SK-N-SH (cell line): ENCODE measurements around the gene MXI1. TPM values are rescaled to one million over a fixed set of nuclear protein-coding genes. Genes with fewer than 3 reads are reported as not detected.

Source experiments
- CTCF ChIA-PET: fragments of 300-600, 350-600 bp; formaldehyde crosslinking; extraction: SDS; loops from one replicate; lab custom pipeline; 2021; lab: Yijun Ruan, JAX
- POLR2A ChIA-PET: fragments of 350-600 bp; sonication (Branson Sonifier 250); formaldehyde crosslinking; extraction: SDS; loops from one replicate; lab custom pipeline; 2020; ENCODE audit warnings: antibody characterized with exemption, inconsistent platforms; lab: Yijun Ruan, JAX
- DNase-seq: peaks from one replicate; pipeline ENCODE4 v3.0.0; 2012
- H2AFZ ChIP-seq: fragments of 200-600 bp; sonication (generic); 2 replicates; pipeline ENCODE4 v1.8.1; 2016; ENCODE audit warnings: antibody characterized with exemption, mild to moderate bottlenecking, low read depth
- H3F3A ChIP-seq: fragments of 200-600 bp; sonication (generic); replicated peaks from 2 replicates; pipeline ENCODE3; 2016; ENCODE audit warnings: antibody characterized with exemption, mild to moderate bottlenecking; ENCODE audit not compliant: insufficient read depth
- H3K27ac ChIP-seq, 2 experiments: fragments of 200-500 bp in 1 of 2; fragments of 200-600 bp in 1 of 2; sonication (Bioruptor generic) in 1 of 2; sonication (generic), shearing (Covaris generic) in 1 of 2; 2 replicates each; pipeline versions ENCODE4 v1.5.1 to v1.6.1; 2014 to 2016; ENCODE audit warnings: low read depth in 2 of 2, inconsistent platforms in 1 of 2, low read length in 1 of 2, mild to moderate bottlenecking in 1 of 2, mixed read lengths in 1 of 2
- H3K27me3 ChIP-seq: fragments of 200-600 bp; sonication (generic), shearing (Covaris generic); 2 replicates; pipeline ENCODE4 v1.6.1; 2016; ENCODE audit warnings: mixed run types; ENCODE audit not compliant: insufficient read depth
- H3K36me3 ChIP-seq, 2 experiments: fragments of 200-500 bp in 1 of 2; fragments of 200-600 bp in 1 of 2; sonication (Bioruptor generic) in 1 of 2; sonication (generic) in 1 of 2; replicated peaks in 1 of 2; 2 replicates each; pipeline versions ENCODE3 to v1.5.1; 2014 to 2016; ENCODE audit warnings: low read length in 1 of 2, mild to moderate bottlenecking in 1 of 2; ENCODE audit not compliant: insufficient read depth in 2 of 2, control insufficient read depth in 1 of 2
- H3K4me1 ChIP-seq, 2 experiments: fragments of 200-500 bp in 1 of 2; fragments of 200-600 bp in 1 of 2; sonication (Bioruptor generic) in 1 of 2; sonication (generic), shearing (Covaris generic) in 1 of 2; 2 replicates each; pipeline versions ENCODE4 v1.5.1 to v1.6.1; 2014 to 2016; ENCODE audit warnings: low read depth in 1 of 2, low read length in 1 of 2, mixed run types in 1 of 2; ENCODE audit not compliant: insufficient read depth in 2 of 2, control insufficient read depth in 1 of 2
- H3K4me2 ChIP-seq: fragments of 200-600 bp; sonication (generic), shearing (Covaris generic); 2 replicates; pipeline ENCODE4 v1.6.1; 2017; ENCODE audit warnings: mixed run types
- H3K4me3 ChIP-seq, 2 experiments: fragments of 200-500 bp in 1 of 2; fragments of 200-600 bp in 1 of 2; sonication (Bioruptor generic) in 1 of 2; sonication (generic), shearing (Covaris generic) in 1 of 2; 2 replicates each; pipeline versions ENCODE4 v1.5.1 to v1.8.1; 2014 to 2016; ENCODE audit warnings: low read depth in 2 of 2, inconsistent platforms in 1 of 2, low read length in 1 of 2, mild to moderate bottlenecking in 1 of 2, mixed read lengths in 1 of 2, moderate library complexity in 1 of 2
- H3K79me2 ChIP-seq: fragments of 200-600 bp; sonication (generic); 2 replicates; pipeline ENCODE4 v1.8.1; 2017; ENCODE audit warnings: mild to moderate bottlenecking; ENCODE audit not compliant: insufficient read depth
- H3K9ac ChIP-seq: fragments of 200-600 bp; sonication (generic); 2 replicates; pipeline ENCODE4 v1.6.1; 2017; ENCODE audit warnings: mixed run types
- H3K9me2 ChIP-seq: fragments of 200-600 bp; sonication (generic); 2 replicates; pipeline ENCODE4 v1.6.1; 2017; ENCODE audit warnings: mixed run types
- H3K9me3 ChIP-seq: fragments of 200-600 bp; sonication (generic); 2 replicates; pipeline ENCODE4 v1.6.1; 2017; ENCODE audit warnings: mixed run types, mild to moderate bottlenecking, moderate library complexity
- H4K20me1 ChIP-seq: fragments of 200-600 bp; sonication (generic); 2 replicates; pipeline ENCODE4 v1.6.1; 2017; ENCODE audit warnings: mild to moderate bottlenecking, mixed run types; ENCODE audit not compliant: insufficient read depth
- ELF1 ChIP-seq: IDR thresholded peaks from 2 replicates; pipeline ENCODE4 v1.4.0; 2012
- EP300 ChIP-seq, 2 experiments: IDR thresholded peaks; 2 replicates each; pipeline versions ENCODE4 v1.4.0 to v1.6.1; 2012; ENCODE audit warnings: borderline replicate concordance in 1 of 2, low read depth in 1 of 2, low read length in 1 of 2
- FOXJ3 ChIP-seq: sonication (generic); formaldehyde crosslinking; IDR thresholded peaks from 2 replicates; pipeline ENCODE4 v1.5.1; 2020; ENCODE audit warnings: mild to moderate bottlenecking, missing genetic modification reagents
- GABPA ChIP-seq: IDR thresholded peaks from 2 replicates; pipeline ENCODE4 v1.4.0; 2012; ENCODE audit warnings: low read depth, mild to moderate bottlenecking
- IRF3 ChIP-seq: fragments of 150-350 bp; IDR thresholded peaks from 2 replicates; pipeline ENCODE4 v1.6.1; 2016; ENCODE audit warnings: mild to moderate bottlenecking, low read depth, low read length
- MAX ChIP-seq: IDR thresholded peaks from 2 replicates; pipeline ENCODE4 v1.4.0; 2012; ENCODE audit warnings: low read depth
- MXI1 ChIP-seq: IDR thresholded peaks from 2 replicates; pipeline ENCODE4 v1.6.1; 2012; ENCODE audit warnings: mild to moderate bottlenecking, low read depth, low read length, improper control_type of control experiment
- NRF1 ChIP-seq: IDR thresholded peaks from 2 replicates; pipeline ENCODE4 v1.6.1; 2012; ENCODE audit warnings: low read depth, mild to moderate bottlenecking, low read length
- POLR2AphosphoS5 ChIP-seq: IDR thresholded peaks from 2 replicates; pipeline ENCODE4 v1.6.1; 2012; ENCODE audit warnings: low read depth, low read length
- RAD21 ChIP-seq: IDR thresholded peaks from 2 replicates; pipeline ENCODE4 v1.6.1; 2012; ENCODE audit warnings: mild to moderate bottlenecking, low read length
- RCOR1 ChIP-seq: fragments of 150-350 bp; IDR thresholded peaks from 2 replicates; pipeline ENCODE4 v1.6.1; 2017; ENCODE audit warnings: antibody characterized with exemption, low read length
- RFX5 ChIP-seq: IDR thresholded peaks from 2 replicates; pipeline ENCODE4 v1.6.1; 2012; ENCODE audit warnings: mild to moderate bottlenecking, improper control_type of control experiment, low read length
- SIN3A ChIP-seq: IDR thresholded peaks from 2 replicates; pipeline ENCODE4 v1.6.1; 2012; ENCODE audit warnings: low read depth, mild to moderate bottlenecking, low read length, moderate library complexity, borderline replicate concordance
- TEAD4 ChIP-seq: IDR thresholded peaks from 2 replicates; pipeline ENCODE4 v1.4.0; 2012; ENCODE audit warnings: mild to moderate bottlenecking, borderline replicate concordance; ENCODE audit not compliant: insufficient read depth
- YY1 ChIP-seq: IDR thresholded peaks from 2 replicates; pipeline ENCODE4 v1.4.0; 2012; ENCODE audit warnings: low read depth, mild to moderate bottlenecking
- WGBS: methylation state at CpG from one replicate; pipeline ENCODE4 v1.1.6; 2017; ENCODE audit warnings: low lambda C conversion rate; 5-methylcytosine and 5-hydroxymethylcytosine counted together
- polyA plus RNA-seq, 3 experiments: library from polyadenylated mRNA; depleted of rRNA; stranded (reverse); fragments of >200 nt; gene quantifications; 2 replicates each; pipeline ENCODE4 v1.2.3, GENCODE V29; 2012
- TF ChIP-seq, protein P1 (sequence below): fragments of 200-600 bp; sonication (generic); IDR thresholded peaks from 2 replicates; pipeline ENCODE4 v1.6.1; 2017; ENCODE audit warnings: antibody characterized with exemption, mild to moderate bottlenecking, moderate library complexity
- TF ChIP-seq, protein P2 (sequence below): IDR thresholded peaks from 2 replicates; pipeline ENCODE4 v1.4.0; 2012; ENCODE audit warnings: low read depth, borderline replicate concordance
- TF ChIP-seq, protein P3 (sequence below): fragments of 150-350 bp; IDR thresholded peaks from 2 replicates; pipeline ENCODE4 v1.6.1; 2017; ENCODE audit warnings: antibody characterized with exemption, low read length, low read depth, borderline replicate concordance

MXI1 gene
- polyA plus RNA-seq, 1 of the 3 experiments (the other 2 are of a cell fraction) = 13.8 TPM

DNA sequence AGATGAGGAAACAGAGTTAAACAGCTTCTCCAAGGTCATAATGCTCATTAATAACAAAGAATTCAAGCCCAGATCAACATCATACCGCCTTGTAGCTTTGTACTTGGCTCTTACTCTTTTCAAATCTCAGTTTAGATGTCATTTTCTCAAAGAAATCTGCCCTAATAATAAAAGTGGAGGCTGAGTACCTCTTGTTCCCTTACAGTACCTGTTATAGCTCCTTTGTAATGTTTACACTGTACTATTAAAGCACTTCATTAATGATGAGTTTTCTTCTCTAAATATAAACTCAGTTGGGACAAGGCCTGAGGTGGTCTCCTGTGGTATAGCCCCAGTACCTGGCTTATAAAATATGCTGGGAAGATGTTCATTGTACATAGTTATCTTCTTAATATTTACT, 89.6 kb downstream of the MXI1 start:
- Histone ChIP-seq H3K79me2 (peaks cover 49% of the 10 kb centered on the region), H3K27ac (no peak overlapping the region), H2AFZ (no peak overlapping the region), H3K4me3 (no peak overlapping the region), H4K20me1 (peaks cover 21% of the 10 kb centered on the region), H3K36me3 (peaks cover 94 to 96% of the 10 kb centered on the region in 2 experiments), H3K4me2 (no peak overlapping the region), H3K4me1 (peaks cover 5 to 6% of the 10 kb centered on the region in 2 experiments; a peak in 3 of 4 replicates), H3F3A (peaks cover 17% of the 10 kb centered on the region), H3K9ac (no peak overlapping the region), H3K27me3 (no peaks in the 10 kb centered on the region), H3K9me2 (no peaks in the 10 kb centered on the region), H3K9me3 (no peaks in the 10 kb centered on the region)
- 100% methylated on average over 1 of the region's 1 CpG for WGBS
- no peak for TF ChIP-seq YY1
- TF ChIP-seq MAX = no peak
- no peak for TF ChIP-seq TEAD4
- TF ChIP-seq GABPA = no peak
- TF ChIP-seq RFX5 = no peak
- TF ChIP-seq, protein P1, sequence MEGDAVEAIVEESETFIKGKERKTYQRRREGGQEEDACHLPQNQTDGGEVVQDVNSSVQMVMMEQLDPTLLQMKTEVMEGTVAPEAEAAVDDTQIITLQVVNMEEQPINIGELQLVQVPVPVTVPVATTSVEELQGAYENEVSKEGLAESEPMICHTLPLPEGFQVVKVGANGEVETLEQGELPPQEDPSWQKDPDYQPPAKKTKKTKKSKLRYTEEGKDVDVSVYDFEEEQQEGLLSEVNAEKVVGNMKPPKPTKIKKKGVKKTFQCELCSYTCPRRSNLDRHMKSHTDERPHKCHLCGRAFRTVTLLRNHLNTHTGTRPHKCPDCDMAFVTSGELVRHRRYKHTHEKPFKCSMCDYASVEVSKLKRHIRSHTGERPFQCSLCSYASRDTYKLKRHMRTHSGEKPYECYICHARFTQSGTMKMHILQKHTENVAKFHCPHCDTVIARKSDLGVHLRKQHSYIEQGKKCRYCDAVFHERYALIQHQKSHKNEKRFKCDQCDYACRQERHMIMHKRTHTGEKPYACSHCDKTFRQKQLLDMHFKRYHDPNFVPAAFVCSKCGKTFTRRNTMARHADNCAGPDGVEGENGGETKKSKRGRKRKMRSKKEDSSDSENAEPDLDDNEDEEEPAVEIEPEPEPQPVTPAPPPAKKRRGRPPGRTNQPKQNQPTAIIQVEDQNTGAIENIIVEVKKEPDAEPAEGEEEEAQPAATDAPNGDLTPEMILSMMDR = no peak
- TF ChIP-seq NRF1 = no peak
- ChIA-PET CTCF (interaction anchor here (0.9 to 1.4 kb wide), 5 partner anchors 10 to 413 kb away, joined by 3 to 4 read pairs (median 4); no protein-coding TSS in a partner anchor), POLR2A (no interaction called here)
- no peak for DNase-seq

- ChIA-PET CTCF (interaction anchor here (1.1 to 1.5 kb wide), 4 partner anchors 12 to 94 kb away, joined by 3 to 6 read pairs (median 3); no protein-coding TSS in a partner anchor), POLR2A (no interaction called here)
- H3K79me2 ChIP-seq = peaks cover 75% of the 10 kb centered on the region
- H3K36me3 ChIP-seq = peaks cover 72 to 76% of the 10 kb centered on the region in 2 experiments
- H3K4me3 ChIP-seq = no peak overlapping the region
- H3K9me2 ChIP-seq = no peaks in the 10 kb centered on the region
- no peaks in the 10 kb centered on the region for H3K9me3 ChIP-seq
- no peaks in the 10 kb centered on the region for H3K27me3 ChIP-seq
- DNase-seq = no peak
- no peak overlapping the region for H2AFZ ChIP-seq
- peaks cover 11 to 18% of the 10 kb centered on the region in 2 experiments; a peak in 3 of 4 replicates for H3K4me1 ChIP-seq
- peaks cover 7% of the 10 kb centered on the region for H3F3A ChIP-seq
- no peak overlapping the region for H3K9ac ChIP-seq
- peak overlapping the region in 1 of 2 experiments; percentile 16; a peak in 1 of 4 replicates for H3K27ac ChIP-seq
- 74% methylated on average over 5 of the region's 5 CpGs for WGBS
- peak overlapping the region; percentile 8; the same call in 1 of the 2 replicates for H3K4me2 ChIP-seq
- TF ChIP-seq FOXJ3 (CRISPR knock-in tag) (no peak), IRF3 (no peak), MAX (no peak), MXI1 (no peak), RAD21 (no peak), POLR2AphosphoS5 (no peak), ELF1 (no peak), RCOR1 (no peak), EP300 (IDR thresholded peaks at IDR 0.05; ENCODE audit: borderline replicate concordance in 1 of 2, low read depth in 1 of 2, low read length in 1 of 2) (no peak), TEAD4 (no peak), SIN3A (no peak), NRF1 (no peak)
- TF ChIP-seq, protein P2, sequence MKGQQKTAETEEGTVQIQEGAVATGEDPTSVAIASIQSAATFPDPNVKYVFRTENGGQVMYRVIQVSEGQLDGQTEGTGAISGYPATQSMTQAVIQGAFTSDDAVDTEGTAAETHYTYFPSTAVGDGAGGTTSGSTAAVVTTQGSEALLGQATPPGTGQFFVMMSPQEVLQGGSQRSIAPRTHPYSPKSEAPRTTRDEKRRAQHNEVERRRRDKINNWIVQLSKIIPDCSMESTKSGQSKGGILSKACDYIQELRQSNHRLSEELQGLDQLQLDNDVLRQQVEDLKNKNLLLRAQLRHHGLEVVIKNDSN = no peak
- TF ChIP-seq, protein P1 = no peak
- TF ChIP-seq, protein P3, sequence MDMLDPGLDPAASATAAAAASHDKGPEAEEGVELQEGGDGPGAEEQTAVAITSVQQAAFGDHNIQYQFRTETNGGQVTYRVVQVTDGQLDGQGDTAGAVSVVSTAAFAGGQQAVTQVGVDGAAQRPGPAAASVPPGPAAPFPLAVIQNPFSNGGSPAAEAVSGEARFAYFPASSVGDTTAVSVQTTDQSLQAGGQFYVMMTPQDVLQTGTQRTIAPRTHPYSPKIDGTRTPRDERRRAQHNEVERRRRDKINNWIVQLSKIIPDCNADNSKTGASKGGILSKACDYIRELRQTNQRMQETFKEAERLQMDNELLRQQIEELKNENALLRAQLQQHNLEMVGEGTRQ = no peak
- peaks cover 39% of the 10 kb centered on the region for H4K20me1 ChIP-seq
Measured at GRCh38 chr10:110300486-110300986, 93.1 kb downstream of the MXI1 start.
